HepG2 (cell line): ENCODE measurements around the gene LAMTOR2. TPM values are rescaled to one million over a fixed set of nuclear protein-coding genes. Genes with fewer than 3 reads are reported as not detected.

Experiments
- KDM2A ChIP-seq: sonication (generic); formaldehyde crosslinking; IDR thresholded peaks from 2 replicates; pipeline ENCODE4 v1.4.0; 2020; ENCODE audit warnings: low read depth, missing genetic modification reagents, borderline replicate concordance
- MED1 ChIP-seq: sonication (generic); formaldehyde crosslinking; IDR thresholded peaks from 2 replicates; pipeline ENCODE4 v1.4.0; 2020; ENCODE audit warnings: missing genetic modification reagents
- MLXIP ChIP-seq: sonication (generic); formaldehyde crosslinking; IDR thresholded peaks from 2 replicates; pipeline ENCODE4 v1.9.0; 2021; ENCODE audit warnings: missing genetic modification reagents, borderline replicate concordance
- PRDM4 ChIP-seq: sonication (generic); formaldehyde crosslinking; IDR thresholded peaks from 2 replicates; pipeline ENCODE4 v1.9.0; 2021; ENCODE audit warnings: missing genetic modification reagents, borderline replicate concordance
- STAT6 ChIP-seq: sonication (generic); formaldehyde crosslinking; IDR thresholded peaks from 2 replicates; pipeline ENCODE4 v1.4.0; 2020; ENCODE audit warnings: missing genetic modification reagents, mild to moderate bottlenecking, borderline replicate concordance
- ZNF180 ChIP-seq: sonication (generic); formaldehyde crosslinking; IDR thresholded peaks from 2 replicates; pipeline ENCODE4 v1.4.0; 2020; ENCODE audit warnings: low read depth, missing genetic modification reagents, borderline replicate concordance
- ZNF703 ChIP-seq: sonication (generic); formaldehyde crosslinking; IDR thresholded peaks from 2 replicates; pipeline ENCODE4 v1.5.1; 2020; ENCODE audit warnings: missing genetic modification reagents, mild to moderate bottlenecking, moderate library complexity, borderline replicate concordance
- ZSCAN9 ChIP-seq: IDR thresholded peaks from 2 replicates; pipeline ENCODE4 v1.6.1; 2016; ENCODE audit warnings: borderline replicate concordance
- polyA plus RNA-seq, 8 experiments: library from polyadenylated mRNA; depleted of rRNA in 3 of 8; stranded (reverse) in 7 of 8; unstranded in 1 of 8; fragments of >200 nt; fragmentation: Illumina TruSeq in 4 of 8; extraction: Trizol in 4 of 8; gene quantifications; 2 replicates each; pipeline versions ENCODE4 v1.2.1 to v1.2.3, GENCODE V29; 2011 to 2016; ENCODE audit warnings: low read depth in 4 of 8, missing spikeins in 1 of 8, mixed read lengths in 1 of 8; ENCODE audit not compliant: insufficient read depth in 1 of 8
- total RNA-seq, 5 experiments: library from RNA; depleted of rRNA; stranded (reverse); fragments of >200 nt; fragmentation: Illumina TruSeq; extraction: Trizol; gene quantifications; 2 replicates each; pipeline ENCODE4 v1.2.3, GENCODE V29; 2016; ENCODE audit warnings: low read depth in 1 of 5
- TF ChIP-seq, protein P1 (sequence below): sonication (generic); formaldehyde crosslinking; IDR thresholded peaks from 2 replicates; pipeline ENCODE4 v1.4.0; 2020; ENCODE audit warnings: missing genetic modification reagents, borderline replicate concordance
- TF ChIP-seq, protein P2 (sequence below): sonication (generic); formaldehyde crosslinking; IDR thresholded peaks from 2 replicates; pipeline ENCODE4 v1.4.0; 2020; ENCODE audit warnings: mild to moderate bottlenecking, missing genetic modification reagents
- TF ChIP-seq, protein P3 (sequence below): sonication (generic); formaldehyde crosslinking; IDR thresholded peaks from 2 replicates; pipeline ENCODE4 v1.5.0; 2020; ENCODE audit warnings: mild to moderate bottlenecking, missing genetic modification reagents, borderline replicate concordance

LAMTOR2 gene
- total and polyA plus RNA-seq, 2 of the 13 experiments (the other 11 are each of a cell fraction or from before 2014, with no cell fraction given) = 36.5 to 66.4 TPM

DNA sequence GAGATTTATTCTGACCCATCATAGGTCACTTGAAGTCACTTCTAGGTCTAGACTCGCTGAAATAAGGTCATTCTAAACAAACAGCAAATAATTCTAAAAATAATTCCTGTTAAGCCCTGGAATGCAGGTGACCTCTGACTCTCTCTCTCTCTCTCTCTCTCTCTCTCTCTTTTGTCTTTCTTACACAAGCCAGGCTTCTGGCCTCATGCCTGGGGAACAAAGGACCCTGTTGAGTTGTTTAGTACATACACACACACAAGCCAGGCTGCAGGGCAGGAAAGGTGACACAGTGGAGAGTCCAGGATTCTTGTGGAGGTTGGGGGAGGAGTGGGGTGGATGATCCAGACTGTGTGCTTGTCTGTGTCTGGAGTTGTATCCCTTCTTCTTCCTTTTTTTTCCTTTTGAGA is 31.7 kb downstream of the LAMTOR2 start (continued):
- TF ChIP-seq STAT6 (peak; percentile 85; the same call in 1 of the 2 replicates), MLXIP (CRISPR knock-in tag) (no peak), KDM2A (CRISPR knock-in tag) (no peak), ZNF703 (peak; percentile 72; the same call in 1 of the 2 replicates), PRDM4 (CRISPR knock-in tag) (no peak), ZNF180 (no peak), ZSCAN9 (CRISPR knock-in tag) (no peak), MED1 (CRISPR knock-in tag) (peak; percentile 84)
- TF ChIP-seq, protein P1, sequence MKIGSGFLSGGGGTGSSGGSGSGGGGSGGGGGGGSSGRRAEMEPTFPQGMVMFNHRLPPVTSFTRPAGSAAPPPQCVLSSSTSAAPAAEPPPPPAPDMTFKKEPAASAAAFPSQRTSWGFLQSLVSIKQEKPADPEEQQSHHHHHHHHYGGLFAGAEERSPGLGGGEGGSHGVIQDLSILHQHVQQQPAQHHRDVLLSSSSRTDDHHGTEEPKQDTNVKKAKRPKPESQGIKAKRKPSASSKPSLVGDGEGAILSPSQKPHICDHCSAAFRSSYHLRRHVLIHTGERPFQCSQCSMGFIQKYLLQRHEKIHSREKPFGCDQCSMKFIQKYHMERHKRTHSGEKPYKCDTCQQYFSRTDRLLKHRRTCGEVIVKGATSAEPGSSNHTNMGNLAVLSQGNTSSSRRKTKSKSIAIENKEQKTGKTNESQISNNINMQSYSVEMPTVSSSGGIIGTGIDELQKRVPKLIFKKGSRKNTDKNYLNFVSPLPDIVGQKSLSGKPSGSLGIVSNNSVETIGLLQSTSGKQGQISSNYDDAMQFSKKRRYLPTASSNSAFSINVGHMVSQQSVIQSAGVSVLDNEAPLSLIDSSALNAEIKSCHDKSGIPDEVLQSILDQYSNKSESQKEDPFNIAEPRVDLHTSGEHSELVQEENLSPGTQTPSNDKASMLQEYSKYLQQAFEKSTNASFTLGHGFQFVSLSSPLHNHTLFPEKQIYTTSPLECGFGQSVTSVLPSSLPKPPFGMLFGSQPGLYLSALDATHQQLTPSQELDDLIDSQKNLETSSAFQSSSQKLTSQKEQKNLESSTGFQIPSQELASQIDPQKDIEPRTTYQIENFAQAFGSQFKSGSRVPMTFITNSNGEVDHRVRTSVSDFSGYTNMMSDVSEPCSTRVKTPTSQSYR = peak; percentile 97
- TF ChIP-seq, protein P2, sequence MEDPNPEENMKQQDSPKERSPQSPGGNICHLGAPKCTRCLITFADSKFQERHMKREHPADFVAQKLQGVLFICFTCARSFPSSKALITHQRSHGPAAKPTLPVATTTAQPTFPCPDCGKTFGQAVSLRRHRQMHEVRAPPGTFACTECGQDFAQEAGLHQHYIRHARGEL (CRISPR knock-in tag) = no peak
- TF ChIP-seq, protein P3, sequence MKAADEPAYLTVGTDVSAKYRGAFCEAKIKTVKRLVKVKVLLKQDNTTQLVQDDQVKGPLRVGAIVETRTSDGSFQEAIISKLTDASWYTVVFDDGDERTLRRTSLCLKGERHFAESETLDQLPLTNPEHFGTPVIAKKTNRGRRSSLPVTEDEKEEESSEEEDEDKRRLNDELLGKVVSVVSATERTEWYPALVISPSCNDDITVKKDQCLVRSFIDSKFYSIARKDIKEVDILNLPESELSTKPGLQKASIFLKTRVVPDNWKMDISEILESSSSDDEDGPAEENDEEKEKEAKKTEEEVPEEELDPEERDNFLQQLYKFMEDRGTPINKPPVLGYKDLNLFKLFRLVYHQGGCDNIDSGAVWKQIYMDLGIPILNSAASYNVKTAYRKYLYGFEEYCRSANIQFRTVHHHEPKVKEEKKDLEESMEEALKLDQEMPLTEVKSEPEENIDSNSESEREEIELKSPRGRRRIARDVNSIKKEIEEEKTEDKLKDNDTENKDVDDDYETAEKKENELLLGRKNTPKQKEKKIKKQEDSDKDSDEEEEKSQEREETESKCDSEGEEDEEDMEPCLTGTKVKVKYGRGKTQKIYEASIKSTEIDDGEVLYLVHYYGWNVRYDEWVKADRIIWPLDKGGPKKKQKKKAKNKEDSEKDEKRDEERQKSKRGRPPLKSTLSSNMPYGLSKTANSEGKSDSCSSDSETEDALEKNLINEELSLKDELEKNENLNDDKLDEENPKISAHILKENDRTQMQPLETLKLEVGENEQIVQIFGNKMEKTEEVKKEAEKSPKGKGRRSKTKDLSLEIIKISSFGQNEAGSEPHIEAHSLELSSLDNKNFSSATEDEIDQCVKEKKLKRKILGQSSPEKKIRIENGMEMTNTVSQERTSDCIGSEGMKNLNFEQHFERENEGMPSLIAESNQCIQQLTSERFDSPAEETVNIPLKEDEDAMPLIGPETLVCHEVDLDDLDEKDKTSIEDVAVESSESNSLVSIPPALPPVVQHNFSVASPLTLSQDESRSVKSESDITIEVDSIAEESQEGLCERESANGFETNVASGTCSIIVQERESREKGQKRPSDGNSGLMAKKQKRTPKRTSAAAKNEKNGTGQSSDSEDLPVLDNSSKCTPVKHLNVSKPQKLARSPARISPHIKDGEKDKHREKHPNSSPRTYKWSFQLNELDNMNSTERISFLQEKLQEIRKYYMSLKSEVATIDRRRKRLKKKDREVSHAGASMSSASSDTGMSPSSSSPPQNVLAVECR (CRISPR knock-in tag) = peak; percentile 75; the same call in 1 of the 2 replicates
